Measurements from ENCODE around the gene ZIC4.

GRCh38 chr3:147415286-147415685 lies 8.9 kb upstream of the ZIC4 start:
- TF ChIP-seq, protein P1, sequence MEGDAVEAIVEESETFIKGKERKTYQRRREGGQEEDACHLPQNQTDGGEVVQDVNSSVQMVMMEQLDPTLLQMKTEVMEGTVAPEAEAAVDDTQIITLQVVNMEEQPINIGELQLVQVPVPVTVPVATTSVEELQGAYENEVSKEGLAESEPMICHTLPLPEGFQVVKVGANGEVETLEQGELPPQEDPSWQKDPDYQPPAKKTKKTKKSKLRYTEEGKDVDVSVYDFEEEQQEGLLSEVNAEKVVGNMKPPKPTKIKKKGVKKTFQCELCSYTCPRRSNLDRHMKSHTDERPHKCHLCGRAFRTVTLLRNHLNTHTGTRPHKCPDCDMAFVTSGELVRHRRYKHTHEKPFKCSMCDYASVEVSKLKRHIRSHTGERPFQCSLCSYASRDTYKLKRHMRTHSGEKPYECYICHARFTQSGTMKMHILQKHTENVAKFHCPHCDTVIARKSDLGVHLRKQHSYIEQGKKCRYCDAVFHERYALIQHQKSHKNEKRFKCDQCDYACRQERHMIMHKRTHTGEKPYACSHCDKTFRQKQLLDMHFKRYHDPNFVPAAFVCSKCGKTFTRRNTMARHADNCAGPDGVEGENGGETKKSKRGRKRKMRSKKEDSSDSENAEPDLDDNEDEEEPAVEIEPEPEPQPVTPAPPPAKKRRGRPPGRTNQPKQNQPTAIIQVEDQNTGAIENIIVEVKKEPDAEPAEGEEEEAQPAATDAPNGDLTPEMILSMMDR (conservative IDR thresholded peaks at IDR 0.05 in 1 of 2, IDR thresholded peaks at IDR 0.05 in 1 of 2; ENCODE audit: extremely low read depth in 1 of 2, insufficient read depth in 1 of 2, low read depth in 1 of 2, low read length in 2 of 2) = no peak
- TF ChIP-seq EZH2 (IDR thresholded peaks at IDR 0.05; ENCODE audit: borderline replicate concordance, low read length) = no peak
